ENCODE measurements around the gene MACROD2. TPM values are rescaled to one million over a fixed set of nuclear protein-coding genes. Genes with fewer than 3 reads are reported as not detected.

MACROD2 gene
- total RNA-seq, 1 experiment from 2014 or later = 3.7 TPM

DNA sequence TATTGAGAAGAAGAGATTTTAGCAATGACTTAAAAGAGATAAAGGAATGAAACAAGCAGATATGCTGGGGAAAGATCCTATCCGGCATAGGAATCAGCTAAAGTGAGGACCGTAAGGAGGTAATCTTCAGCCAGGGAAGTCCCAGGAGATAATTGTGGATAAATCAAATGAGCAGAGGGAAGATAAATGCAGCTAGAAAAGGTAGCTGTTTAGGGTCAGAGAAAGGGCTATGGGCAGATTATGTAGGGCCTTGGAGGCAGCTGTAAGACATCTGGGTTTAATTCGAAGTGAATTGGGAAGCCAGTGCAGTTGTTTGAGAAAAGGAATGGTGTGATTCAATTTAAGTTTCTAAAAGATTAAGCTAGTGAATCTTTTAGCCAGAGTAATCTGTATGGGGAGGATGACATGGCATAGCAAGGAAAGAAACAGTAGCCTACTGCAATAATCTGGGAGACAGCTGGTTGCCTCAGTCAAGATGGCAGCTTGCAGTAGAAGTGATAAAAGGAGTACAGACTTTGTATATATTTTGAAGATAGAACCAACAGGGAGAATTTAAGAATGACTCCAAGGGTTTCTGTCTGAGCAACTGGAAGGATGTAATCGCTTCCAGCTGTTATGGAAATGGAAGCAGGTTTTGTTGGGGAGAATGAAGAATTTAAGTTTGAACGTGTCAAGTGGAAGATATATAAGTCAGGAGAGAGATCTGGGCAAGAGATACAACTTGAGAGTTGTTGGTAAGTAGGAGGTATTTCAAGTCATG is 894.4 kb downstream of the MACROD2 start (continued):
- TF ChIP-seq, protein P1, sequence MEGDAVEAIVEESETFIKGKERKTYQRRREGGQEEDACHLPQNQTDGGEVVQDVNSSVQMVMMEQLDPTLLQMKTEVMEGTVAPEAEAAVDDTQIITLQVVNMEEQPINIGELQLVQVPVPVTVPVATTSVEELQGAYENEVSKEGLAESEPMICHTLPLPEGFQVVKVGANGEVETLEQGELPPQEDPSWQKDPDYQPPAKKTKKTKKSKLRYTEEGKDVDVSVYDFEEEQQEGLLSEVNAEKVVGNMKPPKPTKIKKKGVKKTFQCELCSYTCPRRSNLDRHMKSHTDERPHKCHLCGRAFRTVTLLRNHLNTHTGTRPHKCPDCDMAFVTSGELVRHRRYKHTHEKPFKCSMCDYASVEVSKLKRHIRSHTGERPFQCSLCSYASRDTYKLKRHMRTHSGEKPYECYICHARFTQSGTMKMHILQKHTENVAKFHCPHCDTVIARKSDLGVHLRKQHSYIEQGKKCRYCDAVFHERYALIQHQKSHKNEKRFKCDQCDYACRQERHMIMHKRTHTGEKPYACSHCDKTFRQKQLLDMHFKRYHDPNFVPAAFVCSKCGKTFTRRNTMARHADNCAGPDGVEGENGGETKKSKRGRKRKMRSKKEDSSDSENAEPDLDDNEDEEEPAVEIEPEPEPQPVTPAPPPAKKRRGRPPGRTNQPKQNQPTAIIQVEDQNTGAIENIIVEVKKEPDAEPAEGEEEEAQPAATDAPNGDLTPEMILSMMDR (IDR thresholded peaks at IDR 0.05 in 2 of 3, conservative IDR thresholded peaks at IDR 0.05 in 1 of 3; ENCODE audit: borderline replicate concordance in 1 of 3, insufficient read depth in 1 of 3, low read depth in 2 of 3, low read length in 2 of 3) = no peak
- no peak for TF ChIP-seq CEBPB (IDR thresholded peaks at IDR 0.05; ENCODE audit: low read depth)

DNA sequence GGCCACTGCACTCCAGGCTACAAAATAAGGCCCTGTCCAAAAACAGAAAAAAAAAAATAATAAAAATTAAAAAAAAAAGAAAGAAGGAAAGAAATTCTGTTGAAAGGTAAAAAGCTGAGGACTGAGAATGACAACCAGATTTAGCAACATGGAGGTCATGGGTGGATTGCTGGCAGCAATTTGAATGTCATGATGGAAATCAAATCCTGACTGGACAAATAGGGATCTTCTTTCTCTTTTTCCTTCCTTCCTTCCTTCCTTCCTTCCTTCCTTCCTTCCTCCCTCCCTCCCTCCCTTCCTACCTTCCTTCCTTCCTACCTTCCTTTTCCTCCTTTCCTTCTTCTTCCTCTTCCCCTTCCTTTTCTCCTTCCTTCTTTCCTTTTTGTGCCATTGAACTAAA is 895.4 kb downstream of the MACROD2 start:
- CTCF ChIA-PET = no interaction called here
- Histone ChIP-seq H3K27me3 (ENCODE audit: insufficient read depth, low read length) (no peaks in the 10 kb centered on the region), H3K4me2 (ENCODE audit: low read length) (no peak overlapping the region), H3K36me3 (ENCODE audit: control insufficient read depth in 1 of 2, insufficient read depth in 2 of 2, low read length in 2 of 2) (no peaks in the 10 kb centered on the region), H3K9me3 (ENCODE audit: control insufficient read depth in 1 of 2, insufficient read depth in 1 of 2, low read depth in 1 of 2, low read length in 2 of 2) (no peaks in the 10 kb centered on the region), H2AFZ (ENCODE audit: low read depth, low read length, poor library complexity, severe bottlenecking) (no peak overlapping the region), H3K9me2 (ENCODE audit: insufficient read depth) (no peaks in the 10 kb centered on the region), H3K27ac (ENCODE audit: low read depth, low read length) (no peak overlapping the region), H3K4me1 (ENCODE audit: control insufficient read depth in 1 of 2, insufficient read depth in 2 of 2, low read length in 2 of 2) (no peaks in the 10 kb centered on the region), H3K9ac (ENCODE audit: low read length) (no peak overlapping the region), H3K79me2 (ENCODE audit: insufficient read depth, low read length) (no peaks in the 10 kb centered on the region), H4K20me1 (ENCODE audit: insufficient read depth) (no peaks in the 10 kb centered on the region), H3K4me3 (replicated peaks in 1 of 2; ENCODE audit: low read depth in 1 of 2, low read length in 2 of 2) (no peak overlapping the region)
- TF ChIP-seq, protein P1 (IDR thresholded peaks at IDR 0.05 in 2 of 3, conservative IDR thresholded peaks at IDR 0.05 in 1 of 3; ENCODE audit: borderline replicate concordance in 1 of 3, insufficient read depth in 1 of 3, low read depth in 2 of 3, low read length in 2 of 3) = no peak
- no peak for TF ChIP-seq CEBPB (IDR thresholded peaks at IDR 0.05; ENCODE audit: low read depth)
- TF ChIP-seq POLR2AphosphoS5 (IDR thresholded peaks at IDR 0.05; ENCODE audit: low read depth, low read length) = no peak
- TF ChIP-seq SRF (IDR thresholded peaks at IDR 0.05; ENCODE audit: low read depth) = no peak
- TF ChIP-seq, protein P2, sequence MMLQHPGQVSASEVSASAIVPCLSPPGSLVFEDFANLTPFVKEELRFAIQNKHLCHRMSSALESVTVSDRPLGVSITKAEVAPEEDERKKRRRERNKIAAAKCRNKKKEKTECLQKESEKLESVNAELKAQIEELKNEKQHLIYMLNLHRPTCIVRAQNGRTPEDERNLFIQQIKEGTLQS (IDR thresholded peaks at IDR 0.05) = no peak
- TF ChIP-seq, protein P3, sequence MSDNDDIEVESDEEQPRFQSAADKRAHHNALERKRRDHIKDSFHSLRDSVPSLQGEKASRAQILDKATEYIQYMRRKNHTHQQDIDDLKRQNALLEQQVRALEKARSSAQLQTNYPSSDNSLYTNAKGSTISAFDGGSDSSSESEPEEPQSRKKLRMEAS (IDR thresholded peaks at IDR 0.05) = no peak
- TF ChIP-seq EZH2phosphoT487 (IDR thresholded peaks at IDR 0.05; ENCODE audit: borderline replicate concordance) = no peak
- no peak for TF ChIP-seq CBX3 (IDR thresholded peaks at IDR 0.05; ENCODE audit: low read depth)
- TF ChIP-seq EZH2 (IDR thresholded peaks at IDR 0.05) = no peak
- TF ChIP-seq, protein P4, sequence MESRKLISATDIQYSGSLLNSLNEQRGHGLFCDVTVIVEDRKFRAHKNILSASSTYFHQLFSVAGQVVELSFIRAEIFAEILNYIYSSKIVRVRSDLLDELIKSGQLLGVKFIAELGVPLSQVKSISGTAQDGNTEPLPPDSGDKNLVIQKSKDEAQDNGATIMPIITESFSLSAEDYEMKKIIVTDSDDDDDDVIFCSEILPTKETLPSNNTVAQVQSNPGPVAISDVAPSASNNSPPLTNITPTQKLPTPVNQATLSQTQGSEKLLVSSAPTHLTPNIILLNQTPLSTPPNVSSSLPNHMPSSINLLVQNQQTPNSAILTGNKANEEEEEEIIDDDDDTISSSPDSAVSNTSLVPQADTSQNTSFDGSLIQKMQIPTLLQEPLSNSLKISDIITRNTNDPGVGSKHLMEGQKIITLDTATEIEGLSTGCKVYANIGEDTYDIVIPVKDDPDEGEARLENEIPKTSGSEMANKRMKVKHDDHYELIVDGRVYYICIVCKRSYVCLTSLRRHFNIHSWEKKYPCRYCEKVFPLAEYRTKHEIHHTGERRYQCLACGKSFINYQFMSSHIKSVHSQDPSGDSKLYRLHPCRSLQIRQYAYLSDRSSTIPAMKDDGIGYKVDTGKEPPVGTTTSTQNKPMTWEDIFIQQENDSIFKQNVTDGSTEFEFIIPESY (IDR thresholded peaks at IDR 0.05; ENCODE audit: extremely low read depth, insufficient replicate concordance, low read length) = no peak
- no peak for TF ChIP-seq ZNF274 (IDR thresholded peaks at IDR 0.05; ENCODE audit: low read depth, low read length)
- no peak for TF ChIP-seq TCF7L2 (IDR thresholded peaks at IDR 0.05; ENCODE audit: borderline replicate concordance, extremely low read depth, insufficient read depth, insufficient read length)
- TF ChIP-seq POLR2A (IDR thresholded peaks at IDR 0.05; ENCODE audit: borderline replicate concordance, extremely low read depth, insufficient read depth, insufficient read length) = no peak
- TF ChIP-seq SP1 (IDR thresholded peaks at IDR 0.05; ENCODE audit: low read depth) = no peak
- no TSS peak for BruUV-seq (replicated peaks)
- POLR2A ChIA-PET = no interaction called here
- DNase-seq (ENCODE audit: low read depth, low spot score) (no peak), ATAC-seq (no peak)
- intact Hi-C loops (cut with micrococcal nuclease) = no loop called here
- RAD21 ChIA-PET (ENCODE audit: low non-redundant PET in 1 of 2, low total read pairs in 2 of 2, uncharacterized antibody in 2 of 2, unreplicated experiment in 2 of 2) = no interaction called here

All from HCT116 (cell line).